ENCODE data around the gene GNPTG. TPM values are rescaled to one million over a fixed set of nuclear protein-coding genes. Genes with fewer than 3 reads are reported as not detected.

Gene GNPTG
- total RNA-seq, 1 donor from 2014 or later = 104 TPM

DNA sequence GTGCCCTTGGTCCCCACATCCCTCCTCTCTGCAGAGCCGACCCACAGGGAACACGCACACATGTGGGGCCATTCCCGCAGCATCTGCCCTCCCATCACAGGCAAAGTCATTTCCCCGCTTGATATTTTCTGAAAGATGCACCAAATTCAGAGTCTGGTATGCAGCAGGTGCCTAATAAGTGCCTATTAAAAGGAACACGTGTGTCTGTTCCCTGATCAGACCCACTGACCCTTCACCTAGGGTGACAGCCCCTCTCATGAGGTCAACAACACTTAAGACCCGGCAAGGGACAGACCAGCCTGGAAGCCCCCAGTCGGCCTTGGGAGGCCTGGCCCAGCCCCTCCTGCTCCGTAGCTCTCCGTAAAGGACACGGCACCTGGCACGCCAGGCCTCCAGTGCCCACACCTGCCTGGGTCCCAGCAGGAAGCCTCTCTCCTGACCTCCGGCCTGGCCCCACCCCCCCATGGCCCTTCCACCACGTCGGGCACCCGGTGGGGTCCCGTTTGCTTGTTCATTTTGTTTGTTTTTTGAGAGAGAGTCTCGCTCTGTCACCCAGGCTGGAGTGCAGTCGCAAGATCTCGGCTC, 42.7 kb downstream of the GNPTG start:
- no peak for TF ChIP-seq CTCF (IDR thresholded peaks at IDR 0.05; ENCODE audit: insufficient read depth, low read length, poor library complexity, severe bottlenecking)
- Histone ChIP-seq H3K36me3 (ENCODE audit: control insufficient read depth, insufficient read depth, low read length) (no peaks in the 10 kb centered on the region), H3K4me3 (ENCODE audit: low read depth, low read length) (no peak overlapping the region), H3K27me3 (ENCODE audit: control insufficient read depth, insufficient read depth, low read length) (no peaks in the 10 kb centered on the region)
- no peak for DNase-seq (ENCODE audit: low read depth)

DNA sequence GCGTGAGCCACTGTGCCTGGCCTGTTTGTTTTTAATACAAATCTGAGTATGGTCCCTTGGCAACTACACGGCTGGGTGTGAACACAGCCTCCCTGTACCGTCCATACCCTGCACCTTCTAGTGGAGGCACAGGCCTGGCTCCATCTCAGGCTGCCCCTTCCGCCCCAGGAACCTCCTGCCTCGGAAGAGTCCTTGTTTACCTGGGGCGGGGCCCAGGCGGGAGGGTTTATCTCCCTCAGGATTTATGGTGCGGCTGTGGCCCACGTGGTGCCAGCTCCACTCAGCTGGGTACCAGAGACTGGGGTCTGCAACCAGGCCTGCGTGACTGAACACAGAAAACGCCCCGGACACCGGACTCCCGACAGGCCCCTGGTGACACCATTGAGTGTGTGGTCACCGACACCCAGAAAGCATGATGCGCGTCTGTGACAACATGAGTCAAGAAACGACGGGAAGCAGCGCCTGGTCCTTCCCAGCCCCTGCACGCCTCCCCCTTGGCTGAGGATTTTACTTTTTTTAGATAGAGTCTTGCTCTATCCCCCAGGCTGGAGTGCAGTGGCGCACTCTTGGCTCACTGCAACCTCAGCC, 43.8 kb downstream of the GNPTG start:
- Histone ChIP-seq H3K36me3 (ENCODE audit: control insufficient read depth, insufficient read depth, low read length) (no peaks in the 10 kb centered on the region), H3K4me3 (ENCODE audit: low read depth, low read length) (no peak overlapping the region), H3K27me3 (ENCODE audit: control insufficient read depth, insufficient read depth, low read length) (no peaks in the 10 kb centered on the region)
- no peak for DNase-seq (ENCODE audit: low read depth)
- TF ChIP-seq CTCF (IDR thresholded peaks at IDR 0.05; ENCODE audit: insufficient read depth, low read length, poor library complexity, severe bottlenecking) = no peak

DNA sequence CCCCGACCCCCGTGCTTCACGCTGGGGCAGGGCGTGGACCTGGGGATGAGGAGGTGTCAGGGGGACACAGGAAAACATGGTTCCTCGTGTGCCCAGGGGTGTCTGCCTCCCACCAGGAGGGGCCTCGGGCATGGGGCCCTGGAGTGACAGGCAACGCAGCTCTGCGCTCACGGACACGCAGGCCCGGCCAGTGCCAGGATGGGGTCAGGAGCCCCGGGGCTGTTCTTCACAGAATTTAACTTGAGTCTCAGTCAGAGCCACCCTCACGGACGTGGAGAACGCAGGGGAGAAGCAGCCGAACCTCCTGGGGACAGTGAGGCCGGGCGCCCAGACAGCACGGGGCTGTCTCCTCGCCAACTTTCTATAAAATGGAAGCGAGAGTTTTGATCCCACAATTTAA, 46.0 kb downstream of the GNPTG start:
- TF ChIP-seq CTCF (IDR thresholded peaks at IDR 0.05; ENCODE audit: insufficient read depth, low read length, poor library complexity, severe bottlenecking) = no peak
- DNase-seq (ENCODE audit: low read depth) = no peak
- no peak overlapping the region for H3K4me3 ChIP-seq (ENCODE audit: low read depth, low read length)

GRCh38 chr16:1398351-1398750, 46.6 kb downstream of the GNPTG start:
- Histone ChIP-seq H3K4me3 (ENCODE audit: low read depth, low read length) (no peak overlapping the region), H3K36me3 (ENCODE audit: control insufficient read depth, insufficient read depth, low read length) (no peaks in the 10 kb centered on the region), H3K27me3 (ENCODE audit: control insufficient read depth, insufficient read depth, low read length) (no peaks in the 10 kb centered on the region)
- no peak for DNase-seq (ENCODE audit: low read depth)
- no peak for TF ChIP-seq CTCF (IDR thresholded peaks at IDR 0.05; ENCODE audit: insufficient read depth, low read length, poor library complexity, severe bottlenecking)

More for the DNA sequence above, 46.0 kb downstream of the GNPTG start:
- Histone ChIP-seq H3K36me3 (ENCODE audit: control insufficient read depth, insufficient read depth, low read length) (no peaks in the 10 kb centered on the region), H3K27me3 (ENCODE audit: control insufficient read depth, insufficient read depth, low read length) (no peaks in the 10 kb centered on the region)

DNA sequence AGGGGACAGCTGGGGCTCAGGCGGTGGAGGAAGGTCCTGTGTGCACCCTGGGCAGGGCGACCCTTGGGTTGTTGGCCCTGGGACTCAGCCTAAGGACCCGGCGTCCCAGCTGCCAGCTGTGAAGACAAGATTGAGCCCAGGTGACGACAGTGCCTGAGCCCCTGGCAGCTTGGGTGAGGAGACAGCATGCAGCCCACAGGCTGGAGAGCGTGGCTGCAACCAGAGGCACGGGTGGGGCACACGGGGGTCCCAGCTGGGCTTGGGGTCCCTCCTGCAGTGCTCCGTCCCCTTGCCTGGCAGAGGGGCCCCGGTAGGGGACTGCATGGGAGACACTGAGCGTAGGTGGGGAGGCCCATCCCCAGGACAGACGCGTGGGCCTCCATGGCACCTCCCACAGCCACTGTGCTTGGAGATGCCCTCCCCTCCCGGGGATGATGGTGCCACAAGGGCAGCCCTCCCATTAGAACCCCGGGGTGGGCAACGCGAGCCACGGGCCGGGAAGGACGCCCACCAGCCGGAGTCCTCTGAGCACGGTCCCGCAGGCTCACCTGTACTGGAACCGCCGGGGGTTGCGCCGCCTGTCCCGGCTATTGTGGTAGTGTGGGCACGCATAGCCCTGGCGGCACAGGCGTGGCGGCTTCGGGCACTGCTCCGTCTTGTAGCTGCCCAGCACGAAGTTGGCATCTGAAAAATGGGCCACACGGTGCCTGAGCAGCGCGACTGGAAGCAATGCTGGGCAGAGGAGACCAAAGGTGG, 47.3 kb downstream of the GNPTG start:
- no peaks in the 10 kb centered on the region for H3K36me3 ChIP-seq (ENCODE audit: control insufficient read depth, insufficient read depth, low read length)
- no peaks in the 10 kb centered on the region for H3K27me3 ChIP-seq (ENCODE audit: control insufficient read depth, insufficient read depth, low read length)
- TF ChIP-seq CTCF (IDR thresholded peaks at IDR 0.05; ENCODE audit: insufficient read depth, low read length, poor library complexity, severe bottlenecking) = no peak
- no peak overlapping the region for H3K4me3 ChIP-seq (ENCODE audit: low read depth, low read length)
- no peak for DNase-seq (ENCODE audit: low read depth)
